MV-4-11 (cell line): ENCODE measurements around the gene PRDX2.
"Not testable (repeated sequence)": the region's sequence is repeated elsewhere in the genome, so short reads cannot be mapped to it uniquely, and the experiment has no call there.

ENCODE experiments used
- DNase-seq: peaks from one replicate; lab custom pipeline; 2025; lab: John Stamatoyannopoulos, UW

PRDX2 gene

GRCh38 chr19:12801466-12802266, at the start of gene PRDX2, which contains the start of gene THSD8:
Gene PRDX2 (minus strand): TSS chr19:12801800. CDS start chr19:12801261, 539 bp downstream.
Gene THSD8 (plus strand): TSS chr19:12802069. CDS start chr19:12802072, 3 bp downstream.
- DNase-seq, result peak; percentile 75

- peak; percentile 65 for DNase-seq
These were observed 45.8 kb upstream of the PRDX2 start for GRCh38 chr19:12847159-12848139.

GRCh38 chr19:12846613-12847012, 45.0 kb upstream of the PRDX2 start:
- DNase-seq, result not testable (repeated sequence)

- no peak for DNase-seq
These were observed 42.6 kb upstream of the PRDX2 start for GRCh38 chr19:12843999-12844732.

GRCh38 chr19:12843328-12843727, 41.7 kb upstream of the PRDX2 start:
- no peak for DNase-seq

GRCh38 chr19:12842511-12842910, 40.9 kb upstream of the PRDX2 start:
- no peak for DNase-seq

- no peak for DNase-seq
These were observed 39.5 kb upstream of the PRDX2 start for GRCh38 chr19:12841094-12841493.

GRCh38 chr19:12840091-12841079, 38.8 kb upstream of the PRDX2 start:
- peak; percentile 23 for DNase-seq

- DNase-seq, result no peak
These were observed 37.5 kb upstream of the PRDX2 start for GRCh38 chr19:12838886-12839756.

GRCh38 chr19:12838182-12838885, 36.7 kb upstream of the PRDX2 start, which contains the start of gene MAST1:
Gene MAST1 (plus strand): TSS chr19:12838515. CDS start chr19:12838573, 58 bp downstream.
- peak; percentile 31 for DNase-seq

GRCh38 chr19:12837225-12837624, 35.6 kb upstream of the PRDX2 start:
- DNase-seq, result no peak

GRCh38 chr19:12836529-12836863, 34.9 kb upstream of the PRDX2 start:
- DNase-seq, result no peak

- no peak for DNase-seq
These were observed 33.6 kb upstream of the PRDX2 start for GRCh38 chr19:12834976-12835757.

GRCh38 chr19:12834566-12834943, 33.0 kb upstream of the PRDX2 start, which contains the start of gene RTBDN:
Gene RTBDN (minus strand): TSS chr19:12834579. CDS start chr19:12829979, 4,600 bp downstream.
- DNase-seq, result no peak

GRCh38 chr19:12833738-12834565, 32.4 kb upstream of the PRDX2 start:
- no peak for DNase-seq

- no peak for DNase-seq
These were observed 31.8 kb upstream of the PRDX2 start for GRCh38 chr19:12833418-12833737.

- DNase-seq, result no peak
These were observed 26.9 kb upstream of the PRDX2 start for GRCh38 chr19:12828494-12828893.
